HTR-8/SVneo (cell line): Measurements from ENCODE around the gene SLC38A5.
"Not testable (repeated sequence)": the region's sequence is repeated elsewhere in the genome, so short reads cannot be mapped to it uniquely, and the experiment has no call there.

Experiments
- DNase-seq: peaks from one replicate; pipeline ENCODE4 v3.0.0; 2011; ENCODE audit warnings: low spot score, mixed read lengths; ENCODE audit not compliant: insufficient read length
- FAIRE-seq: peaks from 2 replicates; lab custom pipeline; 2011; peaks lifted over from hg19 to GRCh38; lab: Jason Lieb, UNC

The SLC38A5 gene

GRCh38 chrX:48470110-48470832 is at the start of gene SLC38A5:
Gene SLC38A5 (minus strand): TSS chrX:48470260. CDS start chrX:48467924, 2,336 bp downstream.
- DNase-seq (no peak), FAIRE-seq (no peak)

DNA sequence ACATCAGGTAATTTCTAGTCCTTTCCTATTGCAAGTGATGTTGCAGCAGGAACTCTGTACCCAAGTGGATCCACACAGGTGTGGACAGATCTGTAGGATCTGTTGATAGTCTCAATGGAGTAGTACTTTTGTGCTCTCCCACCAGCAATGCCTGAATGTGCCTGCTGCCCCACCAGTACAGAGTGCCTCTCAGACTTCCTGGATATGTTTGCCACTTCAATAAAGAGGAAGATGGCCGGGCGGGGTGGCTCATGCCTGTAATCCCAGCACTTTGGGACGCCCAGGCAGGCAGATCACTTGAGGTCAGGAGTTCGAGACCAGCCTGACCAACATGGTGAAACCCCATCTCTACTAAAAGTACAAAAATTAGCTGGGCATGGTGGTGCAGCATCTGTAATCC is 49.4 kb upstream of the SLC38A5 start:
- FAIRE-seq, DNase-seq: not testable (repeated sequence)

- DNase-seq = no peak
- no peak for FAIRE-seq
These were observed 46.9 kb upstream of the SLC38A5 start for GRCh38 chrX:48516987-48517386.

DNA sequence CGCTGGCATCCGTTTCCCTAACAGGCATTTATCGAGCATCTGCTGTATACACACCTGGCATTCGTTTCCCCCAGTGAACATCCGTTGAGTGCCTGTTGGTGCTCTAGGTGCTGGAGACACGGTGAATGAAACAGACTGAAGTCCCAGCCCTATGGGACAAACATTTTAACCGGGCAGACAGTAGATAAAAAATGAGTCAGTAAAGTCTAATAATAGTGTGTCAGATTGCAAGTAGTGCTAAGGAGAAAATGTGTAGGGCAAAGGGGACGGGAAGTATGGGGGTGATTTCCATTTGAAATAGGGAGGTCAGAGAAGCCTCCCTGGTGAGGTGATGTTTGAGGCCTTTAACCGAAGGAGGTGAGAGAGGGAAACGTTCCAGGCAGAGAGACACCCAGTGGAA is 46.2 kb upstream of the SLC38A5 start:
- DNase-seq = no peak
- FAIRE-seq = no peak

DNA sequence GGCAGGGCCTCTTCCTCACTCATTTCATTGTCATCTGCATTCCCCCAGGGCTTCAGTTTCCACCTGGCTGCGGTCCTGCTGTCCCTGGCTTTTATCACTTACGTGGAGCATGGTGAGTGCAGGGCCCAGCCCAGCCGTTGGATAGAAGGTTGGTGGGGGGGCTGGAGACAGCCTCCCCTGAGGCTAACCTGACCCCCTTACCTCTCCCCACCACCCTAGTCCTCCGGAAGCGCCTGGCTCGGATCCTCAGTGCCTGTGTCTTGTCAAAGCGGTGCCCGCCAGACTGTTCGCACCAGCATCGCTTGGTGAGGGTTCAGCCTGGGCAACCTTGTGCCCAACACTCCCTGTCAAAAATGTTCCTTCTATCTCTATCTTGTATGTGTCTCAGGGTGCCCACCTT is 45.8 kb upstream of the SLC38A5 start:
- DNase-seq (no peak), FAIRE-seq (no peak)

GRCh38 chrX:48514868-48515460 is 44.9 kb upstream of the SLC38A5 start:
- DNase-seq (no peak), FAIRE-seq (no peak)

DNA sequence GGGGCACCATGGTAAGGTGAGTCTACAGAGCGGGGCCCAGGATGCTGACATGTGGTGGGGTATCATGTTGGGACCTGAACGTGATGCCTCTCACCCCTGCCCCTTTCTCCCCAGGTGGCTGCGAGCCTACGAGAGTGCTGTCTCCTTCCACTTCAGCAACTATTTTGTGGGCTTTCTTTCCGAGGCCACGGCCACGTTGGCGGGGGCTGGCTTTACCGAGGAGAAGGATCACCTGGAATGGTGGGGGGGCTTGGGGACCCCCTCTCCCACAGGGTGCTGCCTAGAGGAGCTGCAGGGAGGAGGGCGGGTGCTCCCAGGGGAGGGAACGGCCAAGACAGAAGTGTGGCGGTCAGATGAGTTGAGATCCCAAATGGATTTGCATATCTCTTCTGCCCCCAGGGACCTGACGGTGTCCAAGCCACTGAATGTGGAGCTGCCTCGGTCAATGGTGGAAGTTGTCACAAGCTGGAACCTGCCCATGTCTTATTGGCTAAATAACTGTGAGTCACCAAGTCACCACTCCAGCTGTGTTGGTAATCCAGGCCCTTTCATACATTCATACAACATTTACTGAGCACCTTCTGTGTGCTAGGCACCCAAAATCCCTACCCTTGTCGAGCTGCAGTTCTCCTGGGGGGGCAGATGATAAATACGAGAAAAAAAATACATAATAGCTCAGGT is 44.2 kb upstream of the SLC38A5 start:
- FAIRE-seq = no peak

GRCh38 chrX:48513670-48514069 is 43.6 kb upstream of the SLC38A5 start:
- no peak for DNase-seq
- no peak for FAIRE-seq

More for the DNA sequence above, 44.2 kb upstream of the SLC38A5 start:
- no peak for DNase-seq

GRCh38 chrX:48512371-48512935 is 42.4 kb upstream of the SLC38A5 start:
- no peak for DNase-seq
- FAIRE-seq = no peak

- no peak for DNase-seq
These were observed 41.5 kb upstream of the SLC38A5 start for GRCh38 chrX:48511560-48511959.

GRCh38 chrX:48509619-48510018 is 39.6 kb upstream of the SLC38A5 start:
- DNase-seq = no peak
- FAIRE-seq = no peak

More at GRCh38 chrX:48511560-48511959, 41.5 kb upstream of the SLC38A5 start:
- FAIRE-seq = no peak

DNA sequence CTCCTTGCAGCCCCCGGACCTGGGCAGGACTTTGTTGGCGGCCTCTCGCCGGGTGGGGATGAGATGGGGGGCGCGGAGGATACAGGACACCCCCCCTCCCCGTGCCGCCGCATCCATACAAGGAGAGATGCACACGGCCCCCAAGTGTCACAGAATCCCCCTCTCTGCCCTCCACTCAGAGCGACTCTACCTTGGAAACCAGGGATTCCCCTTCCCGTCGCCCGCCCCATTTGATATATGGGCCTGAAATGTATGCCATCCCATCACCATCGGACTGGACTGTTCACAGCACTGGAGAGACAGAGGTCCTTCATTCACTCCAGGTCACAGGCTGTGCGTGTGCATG is 39.2 kb upstream of the SLC38A5 start:
- FAIRE-seq (no peak), DNase-seq (no peak)

- FAIRE-seq = no peak
- peak; percentile 68 for DNase-seq
These were observed 38.6 kb upstream of the SLC38A5 start, which contains the start of gene PORCN for GRCh38 chrX:48508400-48509244. Gene PORCN (plus strand): TSS chrX:48508992. CDS start chrX:48509821, 829 bp downstream.

DNA sequence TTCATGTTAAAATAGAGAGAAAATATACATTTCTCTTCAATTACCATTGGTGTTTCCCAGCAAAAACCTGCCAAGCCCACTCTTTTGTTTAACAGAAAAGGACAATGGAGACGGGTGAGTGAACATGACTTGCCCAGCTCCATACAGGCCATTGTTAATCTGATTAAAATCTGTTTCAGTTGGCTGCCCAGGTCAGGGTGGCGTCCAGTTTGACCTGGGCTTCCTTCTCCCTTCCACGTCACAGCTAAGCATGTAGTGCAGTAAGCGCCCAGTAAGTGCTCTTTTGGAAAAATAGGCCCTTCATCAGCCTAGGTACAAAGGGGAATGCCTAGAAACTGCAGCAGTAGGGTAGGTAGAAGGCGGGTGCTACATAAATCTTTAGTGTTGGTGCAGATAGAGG is 37.2 kb upstream of the SLC38A5 start:
- no peak for FAIRE-seq
- DNase-seq = no peak

DNA sequence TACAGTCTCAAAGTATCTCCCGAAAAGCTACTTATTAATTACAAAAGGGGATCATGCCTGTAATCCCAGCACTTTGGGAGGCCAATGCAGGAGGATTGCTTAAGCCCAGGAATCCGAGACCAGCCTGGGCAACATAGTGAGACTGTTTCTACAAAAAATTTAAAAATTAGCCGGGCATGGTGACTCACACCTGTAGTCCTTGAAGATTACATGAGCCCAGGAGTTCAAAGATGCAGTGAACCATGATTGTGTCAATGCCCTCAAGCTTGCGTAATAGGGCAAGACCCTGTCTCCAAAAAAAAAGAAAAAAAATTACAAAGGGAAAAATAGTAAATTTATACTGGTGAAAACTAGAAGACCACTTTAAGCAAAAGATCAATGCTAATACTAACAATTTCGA is 35.4 kb upstream of the SLC38A5 start:
- no peak for DNase-seq
- FAIRE-seq = no peak

DNA sequence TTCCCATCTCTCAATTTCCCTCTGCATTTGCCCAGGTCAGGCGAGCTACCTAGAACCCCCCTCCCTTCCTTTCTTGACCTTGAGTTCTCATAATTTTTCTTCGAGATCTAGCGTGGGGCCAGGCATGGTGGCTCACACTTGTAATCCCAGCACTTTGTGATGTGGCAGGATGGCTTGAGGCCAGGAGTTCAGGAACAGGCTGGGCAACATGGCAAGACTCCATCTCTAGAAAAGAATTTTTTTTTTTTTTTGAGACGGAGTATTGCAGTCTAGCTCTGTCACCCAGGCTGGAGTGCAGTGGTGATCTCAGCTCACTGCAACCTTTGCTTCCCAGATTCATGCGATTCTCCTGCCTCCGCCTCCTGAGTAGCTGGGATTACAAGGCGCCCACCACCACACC is 34.2 kb upstream of the SLC38A5 start:
- DNase-seq (no peak), FAIRE-seq (no peak)

DNA sequence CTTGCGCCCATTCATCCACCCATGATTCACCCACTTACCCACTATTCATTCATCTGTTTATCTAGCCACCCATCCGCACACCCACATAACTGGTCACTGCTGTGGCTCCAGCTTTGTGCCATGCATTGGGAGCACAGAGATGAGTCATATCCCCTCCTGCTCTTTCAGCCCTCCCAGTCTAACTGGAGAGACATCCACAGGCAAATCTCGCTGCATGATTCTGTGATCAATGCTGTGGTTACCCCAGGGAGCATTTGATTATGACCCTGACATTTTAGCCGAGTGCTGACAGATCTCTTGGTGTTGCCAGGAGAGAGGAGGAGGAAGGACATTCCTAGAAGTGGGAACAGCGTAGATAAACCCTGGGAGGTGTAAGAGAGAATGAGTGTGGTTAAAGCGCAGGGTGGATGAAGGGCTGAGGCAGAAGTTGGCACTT is 28.3 kb upstream of the SLC38A5 start:
- FAIRE-seq (no peak), DNase-seq (peak; percentile 47)

DNA sequence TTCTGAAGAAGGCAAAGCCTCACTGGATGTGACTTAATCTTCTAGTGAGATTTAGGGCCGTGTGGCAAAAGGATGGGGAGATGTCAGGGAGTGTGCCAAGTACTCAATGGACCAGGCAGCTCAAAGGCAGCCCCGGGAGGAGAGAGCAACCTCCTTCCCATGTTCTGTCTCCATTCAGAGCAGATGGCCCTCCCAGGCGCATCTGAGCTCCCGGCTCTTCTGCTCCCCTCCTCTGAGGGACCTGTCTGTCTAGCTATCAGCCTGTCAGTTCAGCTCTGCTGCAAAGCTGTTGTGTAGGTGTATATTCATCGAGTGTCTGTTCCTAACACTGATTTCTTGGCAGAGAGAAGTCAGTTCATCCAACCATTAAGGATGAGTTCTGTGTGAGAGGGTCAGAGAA is 27.8 kb upstream of the SLC38A5 start:
- DNase-seq = no peak
- FAIRE-seq = no peak

- DNase-seq (no peak), FAIRE-seq (no peak)
These were observed 26.6 kb upstream of the SLC38A5 start for GRCh38 chrX:48496660-48497059.

GRCh38 chrX:48493890-48494364 is 23.9 kb upstream of the SLC38A5 start:
- no peak for DNase-seq
- FAIRE-seq = no peak
